Ishikawa (cell line): ENCODE results near the gene ZPLD1.

Source experiments
- CEBPB ChIP-seq: IDR thresholded peaks from 2 replicates; pipeline ENCODE4 v1.6.1; 2012
- EP300 ChIP-seq: IDR thresholded peaks from 2 replicates; pipeline ENCODE4 v1.6.1; 2012; ENCODE audit warnings: borderline replicate concordance
- FOXM1 ChIP-seq: IDR thresholded peaks from 2 replicates; pipeline ENCODE4 v1.6.1; 2012; ENCODE audit warnings: low read depth, borderline replicate concordance
- NFIC ChIP-seq: IDR thresholded peaks from 2 replicates; pipeline ENCODE4 v1.6.1; 2012
- RAD21 ChIP-seq: IDR thresholded peaks from 2 replicates; pipeline ENCODE4 v1.6.1; 2012; ENCODE audit warnings: low read depth
- TAF1 ChIP-seq: IDR thresholded peaks from 2 replicates; pipeline ENCODE4 v1.6.1; 2012; ENCODE audit warnings: low read depth, mild to moderate bottlenecking
- YY1 ChIP-seq: IDR thresholded peaks from 2 replicates; pipeline ENCODE4 v1.6.1; 2012; ENCODE audit warnings: low read depth
- TF ChIP-seq, protein P1 (sequence below): IDR thresholded peaks from 2 replicates; pipeline ENCODE4 v1.6.1; 2012
- TF ChIP-seq, protein P2 (sequence below): IDR thresholded peaks from 2 replicates; pipeline ENCODE4 v1.6.1; 2012

DNA sequence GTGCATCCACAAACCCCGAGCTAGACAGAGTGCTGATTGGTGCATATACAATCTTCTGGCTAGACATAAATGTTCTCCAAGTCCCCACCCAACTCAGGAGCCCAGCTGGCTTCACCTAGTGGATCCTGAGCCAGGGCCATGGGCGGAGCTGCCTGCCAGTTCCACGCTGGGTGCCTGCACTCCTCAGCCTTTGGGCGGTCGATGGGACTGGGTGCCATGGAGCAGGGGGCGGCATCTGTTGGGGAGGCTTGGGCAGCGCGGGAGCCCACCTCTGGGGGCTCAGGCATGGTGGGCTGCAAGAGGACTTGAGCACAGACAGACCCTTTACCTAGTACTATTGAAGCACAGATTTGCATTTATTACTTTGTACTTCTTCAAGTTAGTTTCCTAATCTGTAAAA lies 57.5 kb downstream of the ZPLD1 start:
- no peak for TF ChIP-seq YY1
- TF ChIP-seq CEBPB, result no peak
- TF ChIP-seq RAD21, result no peak
- TF ChIP-seq FOXM1, result no peak
- TF ChIP-seq, protein P1, sequence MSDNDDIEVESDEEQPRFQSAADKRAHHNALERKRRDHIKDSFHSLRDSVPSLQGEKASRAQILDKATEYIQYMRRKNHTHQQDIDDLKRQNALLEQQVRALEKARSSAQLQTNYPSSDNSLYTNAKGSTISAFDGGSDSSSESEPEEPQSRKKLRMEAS, result no peak
- no peak for TF ChIP-seq EP300
- TF ChIP-seq, protein P2, sequence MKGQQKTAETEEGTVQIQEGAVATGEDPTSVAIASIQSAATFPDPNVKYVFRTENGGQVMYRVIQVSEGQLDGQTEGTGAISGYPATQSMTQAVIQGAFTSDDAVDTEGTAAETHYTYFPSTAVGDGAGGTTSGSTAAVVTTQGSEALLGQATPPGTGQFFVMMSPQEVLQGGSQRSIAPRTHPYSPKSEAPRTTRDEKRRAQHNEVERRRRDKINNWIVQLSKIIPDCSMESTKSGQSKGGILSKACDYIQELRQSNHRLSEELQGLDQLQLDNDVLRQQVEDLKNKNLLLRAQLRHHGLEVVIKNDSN, result no peak
- no peak for TF ChIP-seq TAF1
- TF ChIP-seq NFIC, result no peak
